ENCODE results near the gene PSEN2.

- TF ChIP-seq, protein P1, sequence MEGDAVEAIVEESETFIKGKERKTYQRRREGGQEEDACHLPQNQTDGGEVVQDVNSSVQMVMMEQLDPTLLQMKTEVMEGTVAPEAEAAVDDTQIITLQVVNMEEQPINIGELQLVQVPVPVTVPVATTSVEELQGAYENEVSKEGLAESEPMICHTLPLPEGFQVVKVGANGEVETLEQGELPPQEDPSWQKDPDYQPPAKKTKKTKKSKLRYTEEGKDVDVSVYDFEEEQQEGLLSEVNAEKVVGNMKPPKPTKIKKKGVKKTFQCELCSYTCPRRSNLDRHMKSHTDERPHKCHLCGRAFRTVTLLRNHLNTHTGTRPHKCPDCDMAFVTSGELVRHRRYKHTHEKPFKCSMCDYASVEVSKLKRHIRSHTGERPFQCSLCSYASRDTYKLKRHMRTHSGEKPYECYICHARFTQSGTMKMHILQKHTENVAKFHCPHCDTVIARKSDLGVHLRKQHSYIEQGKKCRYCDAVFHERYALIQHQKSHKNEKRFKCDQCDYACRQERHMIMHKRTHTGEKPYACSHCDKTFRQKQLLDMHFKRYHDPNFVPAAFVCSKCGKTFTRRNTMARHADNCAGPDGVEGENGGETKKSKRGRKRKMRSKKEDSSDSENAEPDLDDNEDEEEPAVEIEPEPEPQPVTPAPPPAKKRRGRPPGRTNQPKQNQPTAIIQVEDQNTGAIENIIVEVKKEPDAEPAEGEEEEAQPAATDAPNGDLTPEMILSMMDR (IDR thresholded peaks at IDR 0.05), result no peak
- no peak for TF ChIP-seq POLR2A (IDR thresholded peaks at IDR 0.05)
- TF ChIP-seq POLR2AphosphoS5 (IDR thresholded peaks at IDR 0.05), result no peak
Measured at GRCh38 chr1:226874579-226875425, 4.4 kb downstream of the PSEN2 start.

Measured in prostate gland (tissue), 2 donors.